Neutrophil (primary cell): Measurements from ENCODE around the gene SCN9A.

Experiments
- H3K27ac ChIP-seq: fragments of 200-600 bp; sonication (generic); 2 replicates; pipeline ENCODE4 v1.5.1; 2016; ENCODE audit warnings: mild to moderate bottlenecking, moderate library complexity
- H3K27me3 ChIP-seq: fragments of 200-600 bp; sonication (generic); 2 replicates; pipeline ENCODE4 v1.6.0; 2016; ENCODE audit warnings: mild to moderate bottlenecking
- H3K36me3 ChIP-seq: fragments of 200-600 bp; sonication (generic); 2 replicates; pipeline ENCODE4 v1.5.1; 2017
- H3K4me1 ChIP-seq, 2 experiments: fragments of 200-600 bp in 1 of 2; sonication (generic) in 1 of 2; 1 replicate in 1 of 2; 2 replicates in 1 of 2; pipeline versions ENCODE4 v1.5.1 to v1.6.1; 2013 to 2016; ENCODE audit warnings: low read depth in 1 of 2, low read length in 1 of 2, mild to moderate bottlenecking in 1 of 2, moderate library complexity in 1 of 2; ENCODE audit not compliant: control insufficient read depth in 1 of 2, insufficient read depth in 1 of 2
- H3K4me3 ChIP-seq, 2 experiments: fragments of 200-600 bp in 1 of 2; sonication (generic) in 1 of 2; 1 replicate in 1 of 2; 2 replicates in 1 of 2; pipeline ENCODE4 v1.5.1; 2013 to 2016; ENCODE audit warnings: low read depth in 1 of 2, low read length in 1 of 2, mild to moderate bottlenecking in 1 of 2, moderate library complexity in 1 of 2
- H3K9me3 ChIP-seq: fragments of 200-600 bp; sonication (generic); 2 replicates; pipeline ENCODE4 v1.5.1; 2016
- CTCF ChIP-seq: fragments of 200-600 bp; sonication (generic); IDR thresholded peaks from 2 replicates; pipeline ENCODE4 v1.5.1; 2016; ENCODE audit warnings: antibody characterized with exemption

SCN9A gene

DNA sequence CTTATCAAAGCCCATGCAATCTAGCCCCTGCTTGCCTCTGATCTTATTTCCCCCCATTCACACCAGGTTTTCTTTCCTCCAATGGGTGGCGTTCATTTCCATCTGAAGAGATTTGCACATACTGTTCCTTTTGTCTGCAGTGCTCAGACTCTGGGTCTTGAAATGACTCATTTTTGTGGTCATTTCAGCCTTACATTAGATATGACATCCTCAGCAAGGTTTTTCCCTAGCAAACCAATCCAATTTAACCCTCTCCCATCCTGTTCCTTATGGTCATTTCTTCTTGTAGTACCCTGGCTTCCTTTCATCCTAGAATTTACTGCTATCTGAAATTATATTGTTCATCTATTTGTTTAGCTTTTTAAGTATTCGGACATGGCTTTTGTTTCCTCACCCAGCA, 205.4 kb downstream of the SCN9A start:
- Histone ChIP-seq H3K9me3 (no peaks in the 10 kb centered on the region), H3K27me3 (no peaks in the 10 kb centered on the region), H3K4me3 (no peak overlapping the region), H3K4me1 (no peaks in the 10 kb centered on the region), H3K36me3 (no peaks in the 10 kb centered on the region), H3K27ac (no peak overlapping the region)
- TF ChIP-seq CTCF = no peak

GRCh38 chr2:166167449-166167848, 208.3 kb downstream of the SCN9A start:
- Histone ChIP-seq H3K36me3 (no peaks in the 10 kb centered on the region), H3K4me1 (no peaks in the 10 kb centered on the region), H3K27ac (no peak overlapping the region), H3K27me3 (no peaks in the 10 kb centered on the region), H3K4me3 (no peak overlapping the region), H3K9me3 (no peaks in the 10 kb centered on the region)
- TF ChIP-seq CTCF = no peak

DNA sequence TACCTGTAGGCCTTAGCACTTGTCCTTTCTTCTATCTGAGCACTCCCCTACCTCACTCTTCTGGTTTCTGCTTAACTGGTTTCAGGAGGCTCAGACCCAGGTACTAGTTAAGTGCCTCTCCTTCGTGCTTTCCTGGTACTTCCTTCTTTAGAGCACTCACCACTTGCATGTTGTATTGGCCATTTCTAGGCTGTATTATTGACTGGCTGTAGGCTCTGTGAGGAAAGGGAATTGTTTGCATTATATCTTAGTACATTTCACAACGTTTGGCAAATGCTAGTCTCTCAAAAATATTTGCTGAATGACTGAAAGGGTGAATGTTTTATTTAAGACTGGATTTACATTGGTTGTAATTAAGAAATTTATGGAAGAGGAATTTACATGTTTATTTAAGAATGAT, 212.0 kb downstream of the SCN9A start:
- no peaks in the 10 kb centered on the region for H3K4me1 ChIP-seq
- H3K9me3 ChIP-seq = no peaks in the 10 kb centered on the region
- no peak overlapping the region for H3K4me3 ChIP-seq
- no peaks in the 10 kb centered on the region for H3K36me3 ChIP-seq
- TF ChIP-seq CTCF = no peak
- H3K27ac ChIP-seq = no peak overlapping the region
- H3K27me3 ChIP-seq = no peaks in the 10 kb centered on the region

DNA sequence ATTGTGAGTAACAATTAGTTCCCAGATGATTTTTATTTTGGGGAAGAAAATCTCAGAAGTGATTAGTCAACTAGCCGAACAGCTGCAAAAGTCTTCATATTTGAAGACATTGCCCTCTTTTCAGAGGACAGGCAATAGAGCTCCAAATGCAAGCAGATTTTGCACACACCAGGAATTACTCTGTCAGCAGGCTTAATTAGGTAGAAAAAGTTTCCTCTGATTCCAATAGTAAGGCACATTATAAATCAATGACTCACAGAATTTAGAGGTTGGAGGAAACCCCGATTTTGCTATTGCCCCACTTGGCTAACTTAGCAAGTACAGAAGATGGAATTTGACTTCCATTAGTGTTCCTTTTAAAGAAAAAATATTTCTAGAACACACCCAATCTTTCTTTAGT, 217.2 kb downstream of the SCN9A start:
- TF ChIP-seq CTCF = no peak

DNA sequence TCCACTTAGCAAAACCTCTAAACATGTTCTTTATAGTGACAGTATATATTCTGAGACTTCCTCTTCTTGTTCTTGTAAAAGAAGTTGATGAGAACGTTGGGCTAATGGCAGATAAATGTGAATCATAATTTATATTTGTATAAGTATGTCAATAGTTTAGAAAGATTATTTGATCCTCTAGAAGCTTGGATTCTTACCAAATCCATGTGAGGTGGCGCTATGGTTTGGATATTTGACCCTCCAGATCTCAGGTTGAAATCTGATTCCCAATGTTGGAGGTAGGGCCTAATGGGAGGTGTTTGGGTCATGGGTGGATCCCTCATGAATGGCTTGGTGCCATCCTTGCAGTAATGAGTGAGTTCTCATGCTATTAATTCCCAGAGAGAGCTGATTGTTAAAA, 218.2 kb downstream of the SCN9A start:
- no peaks in the 10 kb centered on the region for H3K36me3 ChIP-seq
- H3K4me3 ChIP-seq = no peak overlapping the region
- H3K9me3 ChIP-seq = no peaks in the 10 kb centered on the region
- H3K27ac ChIP-seq = no peak overlapping the region
- TF ChIP-seq CTCF = no peak
- H3K27me3 ChIP-seq = no peaks in the 10 kb centered on the region
- H3K4me1 ChIP-seq = no peaks in the 10 kb centered on the region

More for the DNA sequence above, 217.2 kb downstream of the SCN9A start:
- no peaks in the 10 kb centered on the region for H3K27me3 ChIP-seq
- H3K4me3 ChIP-seq = no peak overlapping the region
- no peaks in the 10 kb centered on the region for H3K4me1 ChIP-seq
- no peaks in the 10 kb centered on the region for H3K36me3 ChIP-seq
- no peak overlapping the region for H3K27ac ChIP-seq
- no peaks in the 10 kb centered on the region for H3K9me3 ChIP-seq

DNA sequence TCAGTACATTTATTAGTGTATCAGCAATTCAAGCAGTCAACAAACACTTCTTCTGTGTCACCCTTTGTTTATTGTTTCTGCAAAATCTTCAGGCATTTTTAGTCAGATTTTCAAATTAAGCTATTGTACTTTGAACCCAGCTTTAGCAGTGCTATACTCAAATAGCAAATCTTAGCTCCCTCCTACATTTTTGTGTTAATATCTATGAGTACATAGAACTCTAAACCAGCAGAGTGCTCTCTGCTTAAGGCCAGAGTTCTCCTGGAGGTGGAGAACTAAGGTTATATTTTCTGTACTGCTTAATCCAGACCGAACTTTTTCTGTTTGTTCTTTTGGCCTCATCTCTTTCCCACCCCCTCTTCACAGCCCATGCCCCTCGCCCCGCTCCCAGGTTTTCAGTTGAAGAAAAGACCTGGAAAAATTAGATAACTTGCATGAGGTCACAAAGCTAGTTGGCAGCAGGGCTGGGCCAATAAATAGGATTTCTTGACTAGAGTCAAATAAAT, 218.7 kb downstream of the SCN9A start:
- no peak for TF ChIP-seq CTCF

More for the DNA sequence above, 218.7 kb downstream of the SCN9A start:
- no peaks in the 10 kb centered on the region for H3K4me1 ChIP-seq
- no peak overlapping the region for H3K4me3 ChIP-seq
- no peak overlapping the region for H3K27ac ChIP-seq
- no peaks in the 10 kb centered on the region for H3K27me3 ChIP-seq
- H3K36me3 ChIP-seq = no peaks in the 10 kb centered on the region
- H3K9me3 ChIP-seq = no peaks in the 10 kb centered on the region
